Astrocyte (in vitro differentiated cells and primary cell): ENCODE measurements around the gene CXCL9. TPM values are rescaled to one million over a fixed set of nuclear protein-coding genes. Genes with fewer than 3 reads are reported as not detected.
A peak's percentile ranks its signal among the peaks of the same experiment; 100 is the strongest.

Experiments
- DNase-seq: peaks from one replicate; pipeline ENCODE4 v3.0.0-alpha.2; 2010; ENCODE audit warnings: low read depth
- FAIRE-seq: peaks from 2 replicates; lab custom pipeline; 2011; peaks lifted over from hg19 to GRCh38; lab: Jason Lieb, UNC
- H2AFZ ChIP-seq: 2 replicates; pipeline ENCODE4 v1.6.0; 2012; ENCODE audit warnings: low read depth, low read length, inconsistent platforms
- H3K27ac ChIP-seq: 2 replicates; pipeline ENCODE4 v1.5.1; 2011; ENCODE audit warnings: low read depth, low read length, inconsistent platforms
- H3K27me3 ChIP-seq: 2 replicates; pipeline ENCODE4 v1.6.0; 2011; ENCODE audit warnings: low read length, inconsistent platforms; ENCODE audit not compliant: insufficient read depth
- H3K36me3 ChIP-seq: 2 replicates; pipeline ENCODE4 v1.5.1; 2011; ENCODE audit warnings: low read length, inconsistent platforms; ENCODE audit not compliant: insufficient read depth
- H3K4me1 ChIP-seq: 2 replicates; pipeline ENCODE4 v1.5.1; 2011; ENCODE audit warnings: low read length, inconsistent platforms; ENCODE audit not compliant: insufficient read depth
- H3K4me2 ChIP-seq: 2 replicates; pipeline ENCODE4 v1.6.0; 2012; ENCODE audit warnings: low read length, inconsistent platforms
- H3K4me3 ChIP-seq: 2 replicates; pipeline ENCODE4 v1.5.1; 2011; ENCODE audit warnings: low read depth, mild to moderate bottlenecking, low read length, inconsistent platforms; ENCODE audit not compliant: insufficient read depth
- H3K79me2 ChIP-seq: 2 replicates; pipeline ENCODE4 v1.6.0; 2012; ENCODE audit warnings: mild to moderate bottlenecking, low read length, inconsistent platforms; ENCODE audit not compliant: insufficient read depth
- H3K9ac ChIP-seq: 2 replicates; pipeline ENCODE4 v1.6.0; 2012; ENCODE audit warnings: mild to moderate bottlenecking, low read length, inconsistent platforms
- H3K9me3 ChIP-seq: 2 replicates; pipeline ENCODE4 v1.5.1; 2012; ENCODE audit warnings: low read depth, mild to moderate bottlenecking, low read length, inconsistent platforms; ENCODE audit not compliant: insufficient read depth
- H4K20me1 ChIP-seq: 2 replicates; pipeline ENCODE4 v1.6.0; 2012; ENCODE audit warnings: low read length, inconsistent platforms; ENCODE audit not compliant: insufficient read depth
- H3K27ac Mint-ChIP-seq: one replicate; pipeline ENCODE4 v1.8.0; 2021; ENCODE audit warnings: mild to moderate bottlenecking, mixed read lengths; ENCODE audit not compliant: unreplicated experiment
- H3K27me3 Mint-ChIP-seq: one replicate; pipeline ENCODE4 v1.8.0; 2021; ENCODE audit warnings: low read depth, mixed read lengths; ENCODE audit not compliant: unreplicated experiment
- H3K36me3 Mint-ChIP-seq: one replicate; pipeline ENCODE4 v1.8.0; 2021; ENCODE audit warnings: low read depth, mixed read lengths; ENCODE audit not compliant: unreplicated experiment
- H3K4me1 Mint-ChIP-seq: one replicate; pipeline ENCODE4 v1.8.0; 2021; ENCODE audit warnings: low read depth, mixed read lengths; ENCODE audit not compliant: unreplicated experiment
- H3K4me3 Mint-ChIP-seq: one replicate; pipeline ENCODE4 v1.8.0; 2021; ENCODE audit warnings: mild to moderate bottlenecking, moderate library complexity, mixed read lengths; ENCODE audit not compliant: unreplicated experiment
- H3K9me3 Mint-ChIP-seq: one replicate; pipeline ENCODE4 v1.8.0; 2021; ENCODE audit warnings: mild to moderate bottlenecking, mixed read lengths; ENCODE audit not compliant: unreplicated experiment
- EZH2 ChIP-seq: IDR thresholded peaks from 2 replicates; pipeline ENCODE4 v1.6.1; 2012; ENCODE audit warnings: mild to moderate bottlenecking, low read length, inconsistent platforms; ENCODE audit not compliant: insufficient read depth
- total RNA-seq: library from RNA; stranded (reverse); gene quantifications from 2 replicates; pipeline ENCODE4 v1.2.1, GENCODE V29; 2021
- TF ChIP-seq, protein P1 (sequence below): IDR thresholded peaks from 2 replicates; pipeline ENCODE4 v1.5.1; 2011; ENCODE audit warnings: low read depth, mild to moderate bottlenecking, inconsistent platforms, low read length, moderate library complexity; ENCODE audit not compliant: insufficient read depth

The CXCL9 gene
- total RNA-seq, 1 donor from 2014 or later, result not detected

DNA sequence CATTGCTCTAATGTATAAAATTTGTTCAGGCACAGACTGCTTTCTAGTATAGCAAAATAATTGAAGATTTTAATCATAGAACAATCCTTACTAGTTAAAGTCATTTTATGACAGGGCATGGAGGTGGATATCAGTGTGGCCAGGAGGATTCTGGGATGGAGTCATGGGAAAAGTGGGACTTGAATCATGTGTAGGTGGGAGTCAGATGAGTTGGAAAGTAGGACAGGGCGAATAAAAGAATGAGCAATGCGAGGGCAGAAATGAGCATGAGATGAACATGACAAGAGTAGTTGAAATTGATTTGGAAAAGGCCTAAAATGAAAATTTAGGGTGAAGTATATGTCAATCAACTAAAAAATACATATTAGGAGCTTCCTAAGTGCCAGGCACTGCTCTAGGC lies 9.4 kb downstream of the CXCL9 start:
- H3K9ac ChIP-seq, result no peak overlapping the region
- no peak overlapping the region for H3K4me3 ChIP-seq
- H3K9me3 Mint-ChIP-seq, result no peaks in the 10 kb centered on the region
- no peak overlapping the region for H3K27ac ChIP-seq
- TF ChIP-seq, protein P1, sequence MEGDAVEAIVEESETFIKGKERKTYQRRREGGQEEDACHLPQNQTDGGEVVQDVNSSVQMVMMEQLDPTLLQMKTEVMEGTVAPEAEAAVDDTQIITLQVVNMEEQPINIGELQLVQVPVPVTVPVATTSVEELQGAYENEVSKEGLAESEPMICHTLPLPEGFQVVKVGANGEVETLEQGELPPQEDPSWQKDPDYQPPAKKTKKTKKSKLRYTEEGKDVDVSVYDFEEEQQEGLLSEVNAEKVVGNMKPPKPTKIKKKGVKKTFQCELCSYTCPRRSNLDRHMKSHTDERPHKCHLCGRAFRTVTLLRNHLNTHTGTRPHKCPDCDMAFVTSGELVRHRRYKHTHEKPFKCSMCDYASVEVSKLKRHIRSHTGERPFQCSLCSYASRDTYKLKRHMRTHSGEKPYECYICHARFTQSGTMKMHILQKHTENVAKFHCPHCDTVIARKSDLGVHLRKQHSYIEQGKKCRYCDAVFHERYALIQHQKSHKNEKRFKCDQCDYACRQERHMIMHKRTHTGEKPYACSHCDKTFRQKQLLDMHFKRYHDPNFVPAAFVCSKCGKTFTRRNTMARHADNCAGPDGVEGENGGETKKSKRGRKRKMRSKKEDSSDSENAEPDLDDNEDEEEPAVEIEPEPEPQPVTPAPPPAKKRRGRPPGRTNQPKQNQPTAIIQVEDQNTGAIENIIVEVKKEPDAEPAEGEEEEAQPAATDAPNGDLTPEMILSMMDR, result no peak
- TF ChIP-seq EZH2, result no peak
- H3K4me2 ChIP-seq, result no peak overlapping the region
- H3K79me2 ChIP-seq, result no peaks in the 10 kb centered on the region
- H3K36me3 ChIP-seq, result no peaks in the 10 kb centered on the region
- H3K27me3 Mint-ChIP-seq, result peaks cover 7% of the 10 kb centered on the region
- no peaks in the 10 kb centered on the region for H4K20me1 ChIP-seq
- FAIRE-seq, result no peak
- H3K36me3 Mint-ChIP-seq, result no peaks in the 10 kb centered on the region
- H3K27ac Mint-ChIP-seq, result no peak overlapping the region
- peaks cover 2% of the 10 kb centered on the region for H3K27me3 ChIP-seq
- H3K4me1 Mint-ChIP-seq, result no peaks in the 10 kb centered on the region
- H3K4me1 ChIP-seq, result no peaks in the 10 kb centered on the region
- DNase-seq, result no peak
- H2AFZ ChIP-seq, result no peak overlapping the region
- no peaks in the 10 kb centered on the region for H3K9me3 ChIP-seq
- H3K4me3 Mint-ChIP-seq, result no peak overlapping the region

GRCh38 chr4:75997081-75997480 lies 10.2 kb downstream of the CXCL9 start:
- H3K27me3 ChIP-seq, result no peaks in the 10 kb centered on the region
- TF ChIP-seq, protein P1, result no peak
- no peak for TF ChIP-seq EZH2
- H2AFZ ChIP-seq, result no peak overlapping the region
- H3K9me3 Mint-ChIP-seq, result no peaks in the 10 kb centered on the region
- no peak overlapping the region for H3K27ac Mint-ChIP-seq
- H3K36me3 Mint-ChIP-seq, result no peaks in the 10 kb centered on the region
- no peaks in the 10 kb centered on the region for H4K20me1 ChIP-seq
- H3K27ac ChIP-seq, result no peak overlapping the region
- no peak for FAIRE-seq
- H3K4me1 ChIP-seq, result no peaks in the 10 kb centered on the region
- no peaks in the 10 kb centered on the region for H3K4me1 Mint-ChIP-seq
- H3K4me2 ChIP-seq, result no peak overlapping the region
- no peak for DNase-seq
- H3K4me3 Mint-ChIP-seq, result no peak overlapping the region
- no peaks in the 10 kb centered on the region for H3K79me2 ChIP-seq
- H3K9me3 ChIP-seq, result no peaks in the 10 kb centered on the region
- H3K4me3 ChIP-seq, result no peak overlapping the region
- peaks cover 7% of the 10 kb centered on the region for H3K27me3 Mint-ChIP-seq
- no peaks in the 10 kb centered on the region for H3K36me3 ChIP-seq
- H3K9ac ChIP-seq, result no peak overlapping the region

GRCh38 chr4:75995727-75996126 lies 11.6 kb downstream of the CXCL9 start:
- Histone ChIP-seq H4K20me1 (no peaks in the 10 kb centered on the region), H3K79me2 (peaks cover 1% of the 10 kb centered on the region), H3K4me1 (no peaks in the 10 kb centered on the region), H2AFZ (no peak overlapping the region), H3K9me3 (no peaks in the 10 kb centered on the region), H3K27ac (no peak overlapping the region), H3K9ac (no peak overlapping the region), H3K4me3 (no peak overlapping the region), H3K36me3 (no peaks in the 10 kb centered on the region), H3K4me2 (no peak overlapping the region), H3K27me3 (no peaks in the 10 kb centered on the region)
- Mint-ChIP-seq H3K9me3 (no peaks in the 10 kb centered on the region), H3K27me3 (peaks cover 7% of the 10 kb centered on the region), H3K36me3 (no peaks in the 10 kb centered on the region), H3K4me3 (no peak overlapping the region), H3K4me1 (no peaks in the 10 kb centered on the region), H3K27ac (no peak overlapping the region)
- DNase-seq, result peak; percentile 33
- TF ChIP-seq EZH2, result no peak
- TF ChIP-seq, protein P1, result peak; percentile 53
- no peak for FAIRE-seq
